Upper lobe of right lung (tissue), 1 donor: ENCODE results near the gene GLYATL2. TPM values are rescaled to one million over a fixed set of nuclear protein-coding genes. Genes with fewer than 3 reads are reported as not detected.

ENCODE experiments used
- ATAC-seq: fragments of 200-7000 bp; cut with Tn5 transposase; one replicate; pipeline ENCODE4 v1.9.1; 2020; ENCODE audit warnings: mild to moderate bottlenecking, moderate library complexity
- DNase-seq: peaks from one replicate; pipeline ENCODE4 v3.0.0-alpha.2; 2020
- H3K27ac ChIP-seq: fragments of 200-600 bp; one replicate; pipeline ENCODE4 v1.8.0; 2022
- H3K27me3 ChIP-seq: fragments of 200-600 bp; one replicate; pipeline ENCODE4 v1.8.0; 2022; ENCODE audit warnings: mild to moderate bottlenecking
- H3K36me3 ChIP-seq: fragments of 200-600 bp; one replicate; pipeline ENCODE4 v1.8.0; 2022
- H3K4me1 ChIP-seq: fragments of 200-600 bp; one replicate; pipeline ENCODE4 v1.8.0; 2022
- H3K4me3 ChIP-seq: fragments of 200-600 bp; one replicate; pipeline ENCODE4 v1.8.0; 2022; ENCODE audit warnings: mild to moderate bottlenecking
- H3K9me3 ChIP-seq: fragments of 200-600 bp; one replicate; pipeline ENCODE4 v1.8.0; 2022
- intact Hi-C: fragments of 100-400 bp; cut with DNase I; formaldehyde crosslinking; loops from one replicate; pipeline ENCODE4 v1.11.0; 2022
- total RNA-seq: library from RNA; stranded (reverse); fragmentation: NEBNext Ultra II Directional; extraction: Animal tissue kit (Norgen Biotek cat#: 25700); gene quantifications from one replicate; pipeline ENCODE4 v1.2.1, GENCODE V29; 2021
- TF ChIP-seq, protein P1 (sequence below): fragments of 200-600 bp; IDR thresholded peaks from one replicate; pipeline ENCODE4 v1.8.0; 2022; ENCODE audit warnings: antibody characterized with exemption
- donor health status: DM: no; HTN: yes; CAD: no; lungs with severe emphysema.

Gene GLYATL2
- total RNA-seq, 1 donor from 2014 or later, result not detected

DNA sequence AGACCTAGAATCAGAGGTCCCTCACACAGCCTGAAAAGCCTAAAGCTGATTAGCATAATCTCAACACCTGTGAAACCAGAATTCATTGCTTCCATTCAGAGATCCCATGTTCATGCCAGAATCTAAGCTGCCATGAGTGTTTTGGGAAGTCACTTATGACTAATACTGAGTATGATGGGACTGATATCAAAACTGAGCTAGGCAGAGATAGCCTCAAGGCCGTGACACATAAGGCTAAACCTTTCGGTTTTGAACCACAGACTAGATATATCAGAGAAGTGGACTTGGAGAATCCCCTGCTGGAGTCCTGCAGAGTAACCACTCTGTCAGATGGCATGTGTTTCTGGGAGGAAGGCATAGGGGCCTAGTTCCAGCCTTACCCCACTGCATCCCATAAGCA, 23.1 kb upstream of the GLYATL2 start:
- intact Hi-C loops, result no loop called here

DNA sequence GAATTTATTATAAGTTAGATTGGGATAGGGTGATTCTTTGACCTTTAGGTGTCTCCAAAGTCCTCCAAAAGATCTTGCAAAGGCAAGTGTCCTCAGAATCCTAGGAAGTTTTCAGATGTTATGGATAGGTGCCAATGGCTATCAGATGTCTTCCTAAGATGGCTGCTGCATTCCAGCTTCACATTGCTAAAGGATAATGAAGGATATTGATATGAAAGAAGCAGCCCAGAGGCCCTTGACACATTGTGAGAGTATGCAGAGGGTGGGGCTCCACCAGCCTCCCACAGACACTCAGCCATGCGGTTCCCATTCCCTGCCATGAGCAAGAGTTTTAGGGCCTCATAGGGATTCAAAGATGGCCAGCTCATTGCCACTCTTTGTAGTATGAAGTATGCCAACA, 22.3 kb upstream of the GLYATL2 start:
- no peak for ATAC-seq
- no peak overlapping the region for H3K27ac ChIP-seq
- H3K9me3 ChIP-seq, result no peaks in the 10 kb centered on the region
- H3K4me1 ChIP-seq, result no peaks in the 10 kb centered on the region
- H3K27me3 ChIP-seq, result no peaks in the 10 kb centered on the region
- no peaks in the 10 kb centered on the region for H3K36me3 ChIP-seq
- TF ChIP-seq, protein P1, sequence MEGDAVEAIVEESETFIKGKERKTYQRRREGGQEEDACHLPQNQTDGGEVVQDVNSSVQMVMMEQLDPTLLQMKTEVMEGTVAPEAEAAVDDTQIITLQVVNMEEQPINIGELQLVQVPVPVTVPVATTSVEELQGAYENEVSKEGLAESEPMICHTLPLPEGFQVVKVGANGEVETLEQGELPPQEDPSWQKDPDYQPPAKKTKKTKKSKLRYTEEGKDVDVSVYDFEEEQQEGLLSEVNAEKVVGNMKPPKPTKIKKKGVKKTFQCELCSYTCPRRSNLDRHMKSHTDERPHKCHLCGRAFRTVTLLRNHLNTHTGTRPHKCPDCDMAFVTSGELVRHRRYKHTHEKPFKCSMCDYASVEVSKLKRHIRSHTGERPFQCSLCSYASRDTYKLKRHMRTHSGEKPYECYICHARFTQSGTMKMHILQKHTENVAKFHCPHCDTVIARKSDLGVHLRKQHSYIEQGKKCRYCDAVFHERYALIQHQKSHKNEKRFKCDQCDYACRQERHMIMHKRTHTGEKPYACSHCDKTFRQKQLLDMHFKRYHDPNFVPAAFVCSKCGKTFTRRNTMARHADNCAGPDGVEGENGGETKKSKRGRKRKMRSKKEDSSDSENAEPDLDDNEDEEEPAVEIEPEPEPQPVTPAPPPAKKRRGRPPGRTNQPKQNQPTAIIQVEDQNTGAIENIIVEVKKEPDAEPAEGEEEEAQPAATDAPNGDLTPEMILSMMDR, result no peak
- no peak for DNase-seq
- intact Hi-C loops, result no loop called here
- no peak overlapping the region for H3K4me3 ChIP-seq

More for the DNA sequence above, 23.1 kb upstream of the GLYATL2 start:
- DNase-seq, result no peak
- ATAC-seq, result no peak
- no peaks in the 10 kb centered on the region for H3K27me3 ChIP-seq
- no peaks in the 10 kb centered on the region for H3K9me3 ChIP-seq
- H3K27ac ChIP-seq, result no peak overlapping the region
- TF ChIP-seq, protein P1, result no peak
- no peak overlapping the region for H3K4me3 ChIP-seq
- H3K36me3 ChIP-seq, result no peaks in the 10 kb centered on the region
- H3K4me1 ChIP-seq, result no peaks in the 10 kb centered on the region

DNA sequence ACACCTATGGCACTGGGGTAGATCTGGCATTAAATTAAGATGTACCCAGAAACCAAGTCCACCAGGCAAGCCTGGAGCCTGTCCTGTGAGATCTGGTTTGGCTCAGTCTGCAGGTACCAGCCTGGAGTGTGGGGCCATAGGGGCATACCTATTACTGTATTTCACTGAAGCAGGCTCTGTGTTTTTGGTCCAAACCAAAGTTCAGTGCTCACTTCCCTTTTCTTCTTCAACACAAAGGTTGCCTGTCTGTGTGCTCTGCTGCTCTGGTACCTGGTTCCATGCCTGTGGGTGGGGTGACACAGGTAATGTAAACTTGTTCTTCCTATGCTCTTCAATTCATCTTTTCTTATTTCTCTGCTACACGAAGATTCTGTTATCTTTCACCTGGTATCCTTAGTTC, 19.8 kb upstream of the GLYATL2 start:
- DNase-seq, result no peak
- H3K27ac ChIP-seq, result no peak overlapping the region
- no peak for ATAC-seq
- no peaks in the 10 kb centered on the region for H3K27me3 ChIP-seq
- no peaks in the 10 kb centered on the region for H3K36me3 ChIP-seq
- H3K9me3 ChIP-seq, result no peaks in the 10 kb centered on the region
- H3K4me1 ChIP-seq, result no peaks in the 10 kb centered on the region
- no peak overlapping the region for H3K4me3 ChIP-seq
- TF ChIP-seq, protein P1, result no peak
- intact Hi-C loops, result no loop called here

DNA sequence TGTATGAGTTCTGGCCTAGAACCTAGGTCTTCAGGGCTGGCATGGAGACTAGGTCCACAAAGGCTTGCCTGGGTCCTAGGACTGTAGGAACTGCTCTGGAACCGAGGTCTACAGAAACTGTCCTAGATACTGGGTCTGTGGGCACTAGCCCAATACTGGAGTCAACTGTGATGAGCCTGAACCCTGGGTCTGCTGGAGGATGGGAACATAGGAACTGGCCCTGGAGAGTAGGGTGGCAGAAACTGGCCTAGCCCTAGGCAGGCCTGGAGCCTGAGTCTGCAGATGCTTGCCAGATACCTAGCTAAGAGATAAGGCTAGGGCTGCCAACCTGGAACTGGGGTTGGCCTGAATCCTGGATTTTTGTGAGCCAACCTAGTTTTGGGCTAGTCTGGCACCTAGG, 19.2 kb upstream of the GLYATL2 start:
- H3K27ac ChIP-seq, result no peak overlapping the region
- H3K4me1 ChIP-seq, result no peaks in the 10 kb centered on the region
- intact Hi-C loops, result no loop called here
- no peaks in the 10 kb centered on the region for H3K9me3 ChIP-seq
- no peaks in the 10 kb centered on the region for H3K27me3 ChIP-seq
- no peak overlapping the region for H3K4me3 ChIP-seq
- no peak for DNase-seq
- no peak for ATAC-seq
- no peaks in the 10 kb centered on the region for H3K36me3 ChIP-seq
- TF ChIP-seq, protein P1, result no peak

DNA sequence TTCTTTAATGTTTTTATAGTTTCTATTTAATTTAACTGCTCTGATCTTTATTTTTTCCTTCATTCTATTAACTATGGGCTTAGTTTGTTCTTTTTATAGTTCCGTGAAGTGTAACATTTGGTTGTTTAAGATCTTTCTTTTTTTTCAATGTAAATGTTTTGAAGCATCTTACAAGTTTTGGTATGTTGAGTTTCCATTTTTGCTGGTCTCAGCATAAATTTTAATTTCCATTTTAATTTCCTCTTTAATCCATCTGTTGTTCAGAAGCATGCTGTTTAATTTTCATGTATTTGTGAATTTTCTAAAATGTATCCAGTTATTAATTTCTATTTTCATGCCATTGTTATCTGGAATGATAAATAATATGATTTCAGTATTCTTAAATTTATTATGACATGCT, 17.0 kb upstream of the GLYATL2 start:
- DNase-seq, result no peak
- ATAC-seq, result no peak
- no peak overlapping the region for H3K27ac ChIP-seq
- H3K36me3 ChIP-seq, result no peaks in the 10 kb centered on the region
- TF ChIP-seq, protein P1, result no peak
- H3K9me3 ChIP-seq, result no peaks in the 10 kb centered on the region
- intact Hi-C loops, result no loop called here
- no peak overlapping the region for H3K4me3 ChIP-seq
- no peaks in the 10 kb centered on the region for H3K4me1 ChIP-seq
- H3K27me3 ChIP-seq, result no peaks in the 10 kb centered on the region

DNA sequence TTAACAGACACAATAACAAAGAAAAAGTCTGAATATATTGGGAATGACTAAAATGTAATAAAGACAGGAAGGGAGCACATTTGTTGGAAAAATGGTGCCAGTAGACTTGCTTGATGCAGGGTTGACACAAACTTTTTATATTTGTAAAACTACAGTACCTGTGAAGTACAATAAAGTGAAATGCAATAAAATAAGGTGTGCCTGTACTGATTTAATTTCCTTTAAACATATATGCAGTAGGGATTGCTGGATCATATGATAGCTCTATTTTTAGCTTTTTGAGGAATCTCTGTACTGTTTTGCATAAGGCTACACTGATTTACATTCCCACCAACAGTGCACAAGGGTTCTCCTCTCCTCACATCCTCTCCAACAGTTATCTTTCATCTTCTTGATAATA, 12.3 kb upstream of the GLYATL2 start:
- DNase-seq (no peak), ATAC-seq (no peak)
- Histone ChIP-seq H3K27ac (no peak overlapping the region), H3K4me3 (no peak overlapping the region), H3K36me3 (no peaks in the 10 kb centered on the region), H3K27me3 (no peaks in the 10 kb centered on the region), H3K4me1 (no peaks in the 10 kb centered on the region), H3K9me3 (no peaks in the 10 kb centered on the region)
- intact Hi-C loops, result no loop called here
- TF ChIP-seq, protein P1, result no peak
